ENCODE data around the gene PKP4.

PKP4 gene, protein sequence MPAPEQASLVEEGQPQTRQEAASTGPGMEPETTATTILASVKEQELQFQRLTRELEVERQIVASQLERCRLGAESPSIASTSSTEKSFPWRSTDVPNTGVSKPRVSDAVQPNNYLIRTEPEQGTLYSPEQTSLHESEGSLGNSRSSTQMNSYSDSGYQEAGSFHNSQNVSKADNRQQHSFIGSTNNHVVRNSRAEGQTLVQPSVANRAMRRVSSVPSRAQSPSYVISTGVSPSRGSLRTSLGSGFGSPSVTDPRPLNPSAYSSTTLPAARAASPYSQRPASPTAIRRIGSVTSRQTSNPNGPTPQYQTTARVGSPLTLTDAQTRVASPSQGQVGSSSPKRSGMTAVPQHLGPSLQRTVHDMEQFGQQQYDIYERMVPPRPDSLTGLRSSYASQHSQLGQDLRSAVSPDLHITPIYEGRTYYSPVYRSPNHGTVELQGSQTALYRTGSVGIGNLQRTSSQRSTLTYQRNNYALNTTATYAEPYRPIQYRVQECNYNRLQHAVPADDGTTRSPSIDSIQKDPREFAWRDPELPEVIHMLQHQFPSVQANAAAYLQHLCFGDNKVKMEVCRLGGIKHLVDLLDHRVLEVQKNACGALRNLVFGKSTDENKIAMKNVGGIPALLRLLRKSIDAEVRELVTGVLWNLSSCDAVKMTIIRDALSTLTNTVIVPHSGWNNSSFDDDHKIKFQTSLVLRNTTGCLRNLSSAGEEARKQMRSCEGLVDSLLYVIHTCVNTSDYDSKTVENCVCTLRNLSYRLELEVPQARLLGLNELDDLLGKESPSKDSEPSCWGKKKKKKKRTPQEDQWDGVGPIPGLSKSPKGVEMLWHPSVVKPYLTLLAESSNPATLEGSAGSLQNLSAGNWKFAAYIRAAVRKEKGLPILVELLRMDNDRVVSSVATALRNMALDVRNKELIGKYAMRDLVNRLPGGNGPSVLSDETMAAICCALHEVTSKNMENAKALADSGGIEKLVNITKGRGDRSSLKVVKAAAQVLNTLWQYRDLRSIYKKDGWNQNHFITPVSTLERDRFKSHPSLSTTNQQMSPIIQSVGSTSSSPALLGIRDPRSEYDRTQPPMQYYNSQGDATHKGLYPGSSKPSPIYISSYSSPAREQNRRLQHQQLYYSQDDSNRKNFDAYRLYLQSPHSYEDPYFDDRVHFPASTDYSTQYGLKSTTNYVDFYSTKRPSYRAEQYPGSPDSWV

DNA sequence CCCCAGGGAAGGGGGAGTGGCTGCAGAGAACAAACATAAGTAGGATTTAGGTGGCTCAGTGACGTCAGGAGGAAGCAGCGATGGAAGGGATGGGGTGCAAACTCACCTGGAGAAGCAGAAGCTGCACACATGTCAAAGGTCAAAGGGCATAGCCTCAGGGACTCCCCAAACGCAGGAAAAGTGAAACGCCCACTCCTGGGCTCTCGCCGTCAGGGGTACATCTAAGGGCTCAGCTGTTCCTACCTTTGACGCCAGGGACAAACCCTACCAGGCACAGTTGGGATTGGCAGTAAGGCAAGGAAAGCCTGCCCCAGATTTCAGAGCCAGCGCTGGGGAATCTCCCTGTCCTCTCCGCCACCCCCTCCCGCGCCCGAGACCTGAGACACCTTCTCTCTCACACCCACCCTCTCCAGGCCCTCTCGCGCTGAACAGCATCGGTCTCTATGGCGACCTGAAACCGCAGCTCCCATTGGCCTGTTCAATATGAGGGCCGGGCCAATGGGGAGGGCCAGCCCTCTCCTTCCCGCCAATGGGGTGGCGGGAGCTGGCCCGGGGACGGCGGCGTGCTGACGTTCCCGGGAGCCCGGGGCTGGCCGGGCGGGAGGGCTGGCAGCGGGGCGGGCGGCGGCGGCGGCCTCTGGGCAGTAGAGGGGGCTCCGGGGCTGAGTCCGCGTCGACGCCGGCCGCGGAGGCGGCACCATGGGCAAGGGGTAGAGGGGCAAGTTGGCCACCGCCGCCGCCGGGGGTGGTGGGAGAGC, at the start of gene PKP4, which contains the start of gene CCDC148:
PKP4 (plus strand) TSS at position 644 of the 758 bp plus-strand sequence. CDS start 76,233 bp downstream, outside the sequence.
CCDC148 (minus strand) TSS at position 445 of the 758 bp plus-strand sequence; CDS start at position 131, 314 bp downstream.
- TF ChIP-seq, protein P1, sequence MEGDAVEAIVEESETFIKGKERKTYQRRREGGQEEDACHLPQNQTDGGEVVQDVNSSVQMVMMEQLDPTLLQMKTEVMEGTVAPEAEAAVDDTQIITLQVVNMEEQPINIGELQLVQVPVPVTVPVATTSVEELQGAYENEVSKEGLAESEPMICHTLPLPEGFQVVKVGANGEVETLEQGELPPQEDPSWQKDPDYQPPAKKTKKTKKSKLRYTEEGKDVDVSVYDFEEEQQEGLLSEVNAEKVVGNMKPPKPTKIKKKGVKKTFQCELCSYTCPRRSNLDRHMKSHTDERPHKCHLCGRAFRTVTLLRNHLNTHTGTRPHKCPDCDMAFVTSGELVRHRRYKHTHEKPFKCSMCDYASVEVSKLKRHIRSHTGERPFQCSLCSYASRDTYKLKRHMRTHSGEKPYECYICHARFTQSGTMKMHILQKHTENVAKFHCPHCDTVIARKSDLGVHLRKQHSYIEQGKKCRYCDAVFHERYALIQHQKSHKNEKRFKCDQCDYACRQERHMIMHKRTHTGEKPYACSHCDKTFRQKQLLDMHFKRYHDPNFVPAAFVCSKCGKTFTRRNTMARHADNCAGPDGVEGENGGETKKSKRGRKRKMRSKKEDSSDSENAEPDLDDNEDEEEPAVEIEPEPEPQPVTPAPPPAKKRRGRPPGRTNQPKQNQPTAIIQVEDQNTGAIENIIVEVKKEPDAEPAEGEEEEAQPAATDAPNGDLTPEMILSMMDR (IDR thresholded peaks at IDR 0.05), result no peak

DNA sequence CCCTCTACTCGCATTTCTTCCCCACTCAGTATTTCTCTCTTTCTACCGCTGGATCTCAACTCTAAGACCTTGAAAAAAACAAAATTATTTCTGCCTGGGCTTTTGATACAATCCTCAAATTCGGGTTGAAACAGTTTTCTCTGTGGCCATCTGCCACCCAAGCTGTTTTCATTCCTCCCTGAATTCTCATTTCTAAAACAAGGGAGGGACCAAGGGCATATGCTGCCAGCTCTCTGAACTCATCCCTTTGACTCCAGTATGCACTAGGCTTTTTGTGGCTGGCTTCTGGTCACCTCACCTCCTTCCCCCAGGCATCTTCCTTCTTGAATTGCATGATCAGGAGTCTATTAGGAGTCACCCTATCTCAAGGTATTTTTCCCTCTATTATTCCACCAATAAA, 49.7 kb upstream of the PKP4 start:
- TF ChIP-seq, protein P1 (IDR thresholded peaks at IDR 0.05), result no peak

DNA sequence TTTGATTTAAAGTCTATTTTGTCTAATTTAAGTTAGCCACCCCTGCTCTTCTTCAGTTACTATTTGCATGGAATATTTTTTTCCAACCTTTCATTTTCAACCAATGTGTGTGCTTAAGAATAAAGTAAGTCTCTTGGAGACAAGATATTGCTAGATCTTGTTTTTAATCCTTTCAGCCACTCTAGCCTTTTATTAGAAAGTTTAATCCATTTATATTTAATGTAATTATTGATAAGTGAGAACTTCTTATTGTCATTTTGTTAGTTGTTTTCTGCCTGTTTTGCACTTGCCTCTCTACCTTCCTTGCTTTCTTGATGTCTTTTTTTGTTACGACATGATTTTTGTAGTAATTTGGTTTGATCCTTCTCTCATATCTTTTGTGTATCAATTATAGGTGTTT, 46.6 kb upstream of the PKP4 start:
- TF ChIP-seq, protein P1 (IDR thresholded peaks at IDR 0.05), result no peak

DNA sequence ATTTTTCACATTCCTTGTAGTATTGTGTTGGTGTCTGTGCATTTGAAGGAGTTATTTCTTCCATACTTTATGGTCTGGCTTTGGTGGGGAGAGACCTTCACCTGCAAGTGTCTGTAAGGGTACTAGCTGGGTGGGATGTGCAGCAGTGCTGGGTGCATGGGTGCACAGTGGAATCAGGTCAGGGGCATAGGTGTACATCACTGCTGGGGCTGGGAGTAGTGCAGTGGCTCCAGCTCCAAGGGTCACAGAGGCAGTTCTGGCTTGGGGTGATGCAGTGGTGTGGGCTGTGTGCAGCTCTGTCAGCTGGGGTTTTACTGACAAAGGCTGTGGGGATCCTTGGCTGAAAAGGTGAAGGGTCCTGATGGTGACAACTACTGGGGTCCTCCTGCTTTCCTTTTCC, 45.0 kb upstream of the PKP4 start:
- TF ChIP-seq, protein P1 (IDR thresholded peaks at IDR 0.05), result no peak

DNA sequence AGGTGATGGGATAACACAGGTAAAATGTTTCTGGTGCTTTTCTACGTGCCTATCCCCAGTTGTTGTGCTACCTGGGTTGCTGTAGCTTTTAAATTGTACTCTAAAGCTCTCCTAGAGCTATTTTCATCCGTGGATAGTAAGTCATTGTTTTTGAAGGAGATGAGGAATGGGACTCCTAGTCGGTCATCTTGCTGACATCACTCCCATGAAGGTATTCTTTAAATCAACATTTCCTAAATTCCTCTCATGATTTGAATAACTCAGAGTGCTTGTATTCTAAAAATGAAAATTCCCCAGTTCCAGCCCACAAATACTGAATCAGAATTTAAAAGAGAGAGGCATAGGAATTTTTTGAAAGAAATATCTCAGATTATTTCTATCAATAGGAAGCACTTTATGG, 44.5 kb upstream of the PKP4 start:
- TF ChIP-seq, protein P1 (IDR thresholded peaks at IDR 0.05), result no peak

DNA sequence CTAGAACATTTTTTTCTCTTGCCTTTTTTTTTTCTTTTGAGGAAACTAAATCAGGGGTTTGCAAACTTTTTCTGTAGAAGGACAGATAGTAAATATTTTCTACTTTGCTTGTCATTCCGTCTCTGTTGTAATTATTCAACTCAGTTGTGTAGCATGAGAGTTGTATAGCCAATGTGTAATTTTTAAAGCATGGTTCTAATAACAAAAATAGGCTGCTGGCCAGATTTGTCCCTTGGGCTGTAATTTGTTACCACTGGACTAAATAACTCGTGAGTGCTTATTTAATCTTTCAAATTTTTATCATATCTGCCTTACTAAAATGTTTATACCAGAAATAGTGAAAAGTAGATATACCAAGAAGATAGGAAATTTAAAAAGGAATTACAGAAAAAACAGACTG, 43.2 kb upstream of the PKP4 start:
- TF ChIP-seq, protein P1 (IDR thresholded peaks at IDR 0.05), result no peak

Measured in LNCAP (cell line).